ENCODE results near the gene MYOD1.

- TF ChIP-seq EP300 (IDR thresholded peaks at IDR 0.05; ENCODE audit: borderline replicate concordance) (no peak), ZBTB7A (IDR thresholded peaks at IDR 0.05; ENCODE audit: low read depth) (no peak), YY1 (IDR thresholded peaks at IDR 0.05; ENCODE audit: low read depth) (no peak), CEBPB (IDR thresholded peaks at IDR 0.05) (no peak), TAF1 (IDR thresholded peaks at IDR 0.05; ENCODE audit: low read depth) (no peak), EGR1 (IDR thresholded peaks at IDR 0.05) (no peak), RAD21 (IDR thresholded peaks at IDR 0.05; ENCODE audit: low read depth) (no peak)
Observed at GRCh38 chr11:17703951-17704350, 15.4 kb upstream of the MYOD1 start.

Measured in Ishikawa (cell line).